Cardiac fibroblast (primary cell): ENCODE measurements around the gene SMIM21.

Source experiments
- DNase-seq, 2 donors: peaks; one replicate each; pipeline versions ENCODE4 v3.0.0 to v3.0.0-alpha.2; 2010; ENCODE audit warnings: low read depth in 2 of 2
- H3K4me3 ChIP-seq, 2 donors: replicated peaks in 1 of 2; 1 replicate in 1 of 2; 2 replicates in 1 of 2; pipeline ENCODE4 v1.5.1; 2011; ENCODE audit warnings: low read depth in 2 of 2, low read length in 2 of 2, mild to moderate bottlenecking in 2 of 2, moderate library complexity in 1 of 2
- CTCF ChIP-seq: IDR thresholded peaks from one replicate; pipeline ENCODE4 v1.5.1; 2011; ENCODE audit warnings: low read depth, mild to moderate bottlenecking, low read length, inconsistent platforms

SMIM21 gene

DNA sequence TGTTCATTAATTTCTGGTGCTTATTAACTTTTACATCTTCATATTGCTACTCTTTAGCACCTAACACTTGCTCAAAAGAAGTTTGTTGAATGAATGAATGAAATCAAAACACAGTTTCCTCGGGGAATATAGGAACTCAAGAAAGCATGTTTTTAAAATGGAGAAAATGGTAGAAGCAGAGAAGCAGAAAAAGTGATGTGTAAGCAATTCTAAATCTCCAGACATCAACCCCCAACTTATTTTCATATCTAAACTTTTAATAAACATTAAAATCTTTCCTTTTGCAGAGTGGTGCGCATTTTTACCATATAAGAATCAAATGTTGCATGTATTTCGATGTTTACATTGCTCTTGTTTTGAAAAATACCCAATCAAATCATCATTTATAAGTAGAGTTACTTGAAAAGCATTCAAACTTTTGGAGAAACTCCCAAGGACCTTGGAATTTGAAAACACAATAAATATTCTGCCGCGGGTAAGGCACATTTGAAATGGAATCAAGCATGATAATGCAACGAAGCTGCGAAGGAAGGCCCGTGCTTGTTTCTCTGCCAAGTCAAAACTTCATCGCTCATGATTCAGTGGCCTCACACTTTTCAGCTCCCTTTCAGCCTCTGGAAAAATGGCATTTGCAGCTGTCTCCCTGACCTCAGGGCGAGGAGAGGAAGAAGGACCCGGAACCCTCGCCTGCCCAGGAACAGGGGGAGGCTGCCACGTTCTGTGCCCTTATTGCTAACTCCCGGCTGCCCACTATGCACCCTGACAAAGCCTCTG lies 26.7 kb upstream of the SMIM21 start:
- no peak overlapping the region for H3K4me3 ChIP-seq
- no peak for DNase-seq
- TF ChIP-seq CTCF, result no peak

DNA sequence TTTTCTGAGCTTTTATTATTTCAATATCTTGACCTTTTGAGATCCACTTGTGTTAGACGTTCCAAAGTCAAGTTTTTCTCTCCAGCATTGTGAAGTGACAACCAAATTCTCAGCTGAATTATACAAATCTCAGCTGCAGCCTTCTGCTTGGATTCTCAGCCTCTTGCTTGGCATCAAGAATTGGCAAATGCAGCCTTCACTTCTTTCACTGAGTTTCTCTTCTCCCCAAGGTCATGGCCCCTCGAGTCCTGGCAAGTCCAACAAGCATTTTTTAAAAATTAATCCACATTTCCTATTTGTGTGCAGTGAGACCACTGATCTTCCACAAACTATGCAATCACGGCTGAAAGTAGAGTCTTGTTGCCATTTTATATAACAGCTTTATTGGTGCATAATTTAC lies 23.4 kb upstream of the SMIM21 start:
- DNase-seq, result no peak
- no peak overlapping the region for H3K4me3 ChIP-seq
- TF ChIP-seq CTCF, result no peak

GRCh38 chr18:75441896-75442295 lies 14.4 kb upstream of the SMIM21 start:
- DNase-seq, result no peak
- no peak overlapping the region for H3K4me3 ChIP-seq
- no peak for TF ChIP-seq CTCF

GRCh38 chr18:75439348-75439747 lies 11.8 kb upstream of the SMIM21 start:
- DNase-seq, result no peak
- TF ChIP-seq CTCF, result no peak
- H3K4me3 ChIP-seq, result no peak overlapping the region

DNA sequence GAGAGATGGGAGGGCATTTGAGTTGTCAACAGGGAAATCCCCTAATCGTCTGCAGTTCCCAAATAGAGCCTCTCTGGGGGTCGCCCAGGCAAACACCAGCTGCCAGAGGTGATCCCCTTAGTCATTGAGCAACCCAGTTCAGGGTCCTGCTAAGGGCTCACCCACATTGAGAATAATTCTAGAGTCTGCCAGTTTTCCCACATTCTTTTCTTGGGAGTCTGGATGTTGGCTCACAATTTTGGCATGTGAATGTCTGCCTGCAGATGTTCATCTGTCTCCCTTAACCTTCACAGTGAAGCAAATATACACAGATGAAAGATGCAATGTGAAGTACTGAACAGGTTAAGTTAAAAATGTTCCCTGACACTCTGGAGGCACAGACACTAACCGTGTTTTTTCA lies 11.4 kb upstream of the SMIM21 start:
- no peak for DNase-seq

DNA sequence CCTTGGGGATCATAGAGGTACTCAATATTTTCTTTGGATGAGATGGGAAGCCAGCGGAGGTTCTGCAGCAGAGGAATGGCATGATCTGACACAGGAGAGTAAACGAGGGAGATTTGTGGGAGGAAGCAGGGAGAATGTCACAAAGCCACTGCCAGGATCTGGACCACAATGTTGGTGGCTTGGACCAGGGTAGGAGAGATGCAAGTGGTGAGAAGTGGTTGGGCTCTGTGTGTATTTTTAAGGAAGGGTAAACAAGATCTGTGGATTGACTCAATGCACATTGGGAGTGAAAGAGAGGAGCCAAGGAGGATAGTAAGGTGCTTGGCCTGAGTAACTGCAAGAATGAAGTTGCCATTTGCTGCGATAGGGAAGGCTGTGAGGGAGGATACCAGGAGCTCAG lies 10.5 kb upstream of the SMIM21 start:
- TF ChIP-seq CTCF, result no peak
- H3K4me3 ChIP-seq, result no peak overlapping the region
- DNase-seq, result no peak

More for the DNA sequence above, 11.4 kb upstream of the SMIM21 start:
- no peak overlapping the region for H3K4me3 ChIP-seq
- TF ChIP-seq CTCF, result no peak

DNA sequence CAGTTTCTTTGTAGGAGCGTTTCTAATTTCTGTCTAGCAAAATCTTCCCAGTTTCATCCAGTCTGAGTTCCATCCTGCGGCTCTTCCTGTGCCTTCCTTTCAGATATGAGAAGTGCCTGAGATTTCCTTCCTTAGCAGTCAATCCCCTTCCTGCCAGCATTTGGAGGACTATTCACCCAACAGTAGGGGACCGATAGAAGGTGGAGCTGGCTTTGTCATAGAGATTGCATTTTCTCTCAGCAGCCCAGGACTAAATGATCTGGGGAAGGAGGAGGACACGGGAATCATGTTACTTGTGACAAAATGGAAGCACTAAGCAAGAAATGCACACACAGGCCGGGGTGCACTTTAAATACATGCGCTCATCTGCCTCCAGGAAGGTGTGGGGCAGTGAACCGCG lies 5.6 kb upstream of the SMIM21 start:
- TF ChIP-seq CTCF, result no peak
- no peak for DNase-seq
- no peak overlapping the region for H3K4me3 ChIP-seq
